ENCODE results near the gene ZFP82.

ZFP82 gene

DNA sequence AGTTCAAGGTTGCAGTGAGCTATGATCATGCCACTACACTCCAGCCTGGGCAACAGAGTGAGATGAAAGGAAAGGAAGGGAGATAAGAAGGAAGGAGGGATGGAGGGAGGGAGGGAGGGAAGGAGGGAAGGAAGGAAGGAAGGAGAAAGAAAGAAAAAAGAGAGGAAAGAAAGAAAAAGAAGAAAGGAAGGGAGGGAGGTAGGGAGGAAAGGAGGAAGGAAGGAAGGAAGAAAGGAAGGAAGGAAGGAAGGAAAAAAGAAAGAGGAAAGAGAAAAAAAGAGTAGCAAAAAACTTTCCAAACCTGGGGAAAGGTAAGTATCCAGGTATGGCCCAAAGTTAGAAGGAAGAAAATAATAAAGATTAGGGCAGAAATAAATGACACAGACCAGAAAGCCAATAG is 46.6 kb downstream of the ZFP82 start:
- DNase-seq (ENCODE audit: low spot score) = no peak

DNA sequence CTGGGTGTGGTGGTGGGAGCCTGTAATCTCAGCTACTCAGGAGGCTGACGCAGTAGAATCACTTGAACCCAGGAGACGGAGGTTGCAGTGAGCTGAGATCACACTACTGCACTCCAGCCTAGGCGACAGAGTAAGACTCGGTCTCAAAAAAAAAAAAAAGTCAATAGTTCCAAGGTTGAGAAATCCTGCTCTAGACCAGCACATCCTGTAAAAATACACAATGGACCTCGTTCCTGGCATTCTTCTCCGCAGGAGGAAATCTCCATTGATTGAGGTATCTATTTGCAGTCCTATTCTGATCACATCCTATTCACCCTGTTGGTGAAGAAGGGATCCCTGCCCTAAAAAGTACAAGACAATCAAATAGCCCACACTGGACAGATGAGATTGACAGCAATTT is 54.6 kb downstream of the ZFP82 start:
- no peak for DNase-seq (ENCODE audit: low spot score)
